OCI-LY7 (cell line): ENCODE results near the gene TRDN. TPM values are rescaled to one million over a fixed set of nuclear protein-coding genes. Genes with fewer than 3 reads are reported as not detected.

Experiments used
- Bru-seq: library from RNA; stranded (reverse); fragments of 400-500 nt; gene quantifications from one replicate; lab custom pipeline; 2021; lab: Mats Ljungman, UMichigan
- BruChase-seq, 2 experiments: library from RNA; stranded (reverse); fragments of 400-500 nt; gene quantifications; one replicate each; lab custom pipeline; 2021; lab: Mats Ljungman, UMichigan
- BruUV-seq: library from RNA; stranded (reverse); fragments of 400-500 nt; replicated peaks from 2 replicates; lab custom pipeline; 2021; lab: Mats Ljungman, UMichigan
- CTCF ChIA-PET: fragments of 300-600 bp; sonication (Branson Sonifier 250); formaldehyde crosslinking; loops from one replicate; lab custom pipeline; 2022; ENCODE audit warnings: antibody characterized with exemption; ENCODE audit not compliant: unreplicated experiment; lab: Charles Lee
- POLR2A ChIA-PET: fragments of 300-600 bp; sonication (Branson Sonifier 250); formaldehyde crosslinking; loops from one replicate; lab custom pipeline; 2022; ENCODE audit warnings: antibody characterized with exemption; lab: Charles Lee
- DNase-seq: peaks from one replicate; pipeline ENCODE4 v3.0.0-alpha.2; 2015; ENCODE audit warnings: low spot score
- H2AFZ ChIP-seq: fragments of 200-600 bp; sonication (generic), shearing (Covaris generic); 2 replicates; pipeline ENCODE4 v1.6.1; 2014; ENCODE audit warnings: mild to moderate bottlenecking, antibody characterized with exemption, low read length, moderate library complexity
- H3K27ac ChIP-seq: fragments of 200-600 bp; sonication (generic); 2 replicates; pipeline ENCODE4 v1.5.1; 2014; ENCODE audit warnings: mixed run types, low read depth, mild to moderate bottlenecking, moderate library complexity, low read length, inconsistent platforms; ENCODE audit not compliant: poor library complexity, severe bottlenecking
- H3K36me3 ChIP-seq: fragments of 200-600 bp; sonication (generic); 2 replicates; pipeline ENCODE4 v1.6.1; 2014; ENCODE audit warnings: mild to moderate bottlenecking, antibody characterized with exemption, low read length, moderate library complexity, mixed read lengths; ENCODE audit not compliant: insufficient read depth
- H3K4me1 ChIP-seq: fragments of 200-600 bp; sonication (generic); 2 replicates; pipeline ENCODE4 v1.5.1; 2014; ENCODE audit warnings: mild to moderate bottlenecking, low read length; ENCODE audit not compliant: insufficient read depth, poor library complexity, severe bottlenecking
- H3K4me2 ChIP-seq: fragments of 200-600 bp; sonication (generic); 2 replicates; pipeline ENCODE4 v1.6.1; 2014; ENCODE audit warnings: mild to moderate bottlenecking, low read length
- H3K4me3 ChIP-seq: fragments of 200-600 bp; sonication (generic); 2 replicates; pipeline ENCODE4 v1.5.1; 2014; ENCODE audit warnings: mild to moderate bottlenecking, low read depth, low read length; ENCODE audit not compliant: poor library complexity, severe bottlenecking
- H3K79me2 ChIP-seq: fragments of 200-600 bp; sonication (generic); 2 replicates; pipeline ENCODE4 v1.6.1; 2016; ENCODE audit warnings: low read depth, mild to moderate bottlenecking, low read length, moderate library complexity, mixed read lengths; ENCODE audit not compliant: insufficient read depth
- H3K9me2 ChIP-seq: fragments of 200-600 bp; sonication (generic); 2 replicates; pipeline ENCODE4 v1.6.1; 2016; ENCODE audit warnings: mild to moderate bottlenecking, low read length, mixed read lengths; ENCODE audit not compliant: insufficient read depth
- H3K9me3 ChIP-seq: fragments of 200-600 bp; sonication (generic); 2 replicates; pipeline ENCODE4 v1.6.1; 2014; ENCODE audit warnings: mild to moderate bottlenecking, mixed run types, low read length, mixed read lengths
- H4K20me1 ChIP-seq: fragments of 200-600 bp; sonication (generic); 2 replicates; pipeline ENCODE4 v1.6.1; 2014; ENCODE audit warnings: mild to moderate bottlenecking, antibody characterized with exemption, low read length, moderate library complexity, mixed read lengths; ENCODE audit not compliant: insufficient read depth
- CTCF ChIP-seq: fragments of 200-600 bp; sonication (generic); conservative IDR thresholded peaks from 2 replicates; pipeline ENCODE4 v1.5.1; 2014; ENCODE audit warnings: mild to moderate bottlenecking, antibody characterized with exemption, low read length, moderate library complexity, mixed read lengths
- EZH2phosphoT487 ChIP-seq: fragments of 200-600 bp; sonication (generic); IDR thresholded peaks from 2 replicates; pipeline ENCODE4 v1.6.1; 2018; ENCODE audit warnings: low read depth, borderline replicate concordance, mild to moderate bottlenecking, mixed run types, antibody characterized with exemption, low read length, moderate library complexity, mixed read lengths
- intact Hi-C: fragments of 100-400 bp; cut with micrococcal nuclease; formaldehyde crosslinking; loops from one replicate; pipeline ENCODE4 v1.10.0; 2022; ENCODE audit not compliant: unreplicated experiment
- long read RNA-seq: library from polyadenylated mRNA; stranded (forward); transcript quantifications from one replicate; pipeline ENCODE4 v2.0.0, GENCODE V29; 2022
- total RNA-seq, 2 experiments: library from RNA; depleted of rRNA in 1 of 2; stranded (reverse); fragments of >200 nt in 1 of 2; shearing (Covaris generic) in 1 of 2; gene quantifications; 2 replicates each; pipeline ENCODE4 v1.2.3, GENCODE V29; 2014 to 2022

TRDN gene, protein sequence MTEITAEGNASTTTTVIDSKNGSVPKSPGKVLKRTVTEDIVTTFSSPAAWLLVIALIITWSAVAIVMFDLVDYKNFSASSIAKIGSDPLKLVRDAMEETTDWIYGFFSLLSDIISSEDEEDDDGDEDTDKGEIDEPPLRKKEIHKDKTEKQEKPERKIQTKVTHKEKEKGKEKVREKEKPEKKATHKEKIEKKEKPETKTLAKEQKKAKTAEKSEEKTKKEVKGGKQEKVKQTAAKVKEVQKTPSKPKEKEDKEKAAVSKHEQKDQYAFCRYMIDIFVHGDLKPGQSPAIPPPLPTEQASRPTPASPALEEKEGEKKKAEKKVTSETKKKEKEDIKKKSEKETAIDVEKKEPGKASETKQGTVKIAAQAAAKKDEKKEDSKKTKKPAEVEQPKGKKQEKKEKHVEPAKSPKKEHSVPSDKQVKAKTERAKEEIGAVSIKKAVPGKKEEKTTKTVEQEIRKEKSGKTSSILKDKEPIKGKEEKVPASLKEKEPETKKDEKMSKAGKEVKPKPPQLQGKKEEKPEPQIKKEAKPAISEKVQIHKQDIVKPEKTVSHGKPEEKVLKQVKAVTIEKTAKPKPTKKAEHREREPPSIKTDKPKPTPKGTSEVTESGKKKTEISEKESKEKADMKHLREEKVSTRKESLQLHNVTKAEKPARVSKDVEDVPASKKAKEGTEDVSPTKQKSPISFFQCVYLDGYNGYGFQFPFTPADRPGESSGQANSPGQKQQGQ
- total RNA-seq (2014; rRNA removed; shearing (Covaris generic)) (0.10 TPM in 1 of 2 replicates, not detected in the other), total RNA-seq (2022) (not detected in 2 replicates), Bru-seq, nascent RNA (percentile 1 among the genes with signal in this experiment), BruChase-seq, experiment 1, labeled RNA remaining after a 6-hour chase (not detected), BruChase-seq, experiment 2, labeled RNA remaining after a 2-hour chase (not detected)
- long read RNA-seq, result 0 reads

DNA sequence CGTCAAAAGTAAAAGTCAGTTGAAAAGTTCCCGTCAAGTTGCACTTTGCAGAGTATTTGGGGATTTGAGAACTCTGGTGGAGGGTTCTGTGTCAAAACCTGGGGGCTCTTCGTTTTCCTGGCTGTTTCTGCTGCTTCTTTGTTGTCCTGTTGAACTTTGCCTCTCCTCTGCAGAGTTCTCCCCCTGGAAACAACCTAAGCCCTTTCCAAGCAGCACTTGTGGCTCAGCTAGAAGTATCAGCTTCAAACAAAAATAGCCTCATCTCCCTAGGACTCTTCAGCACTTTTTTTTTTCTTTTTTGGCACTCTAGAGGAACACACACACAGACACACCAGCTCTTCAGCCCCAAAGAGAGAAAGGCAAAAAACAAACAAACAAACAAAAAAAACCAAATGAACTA, at the start of gene TRDN:
Gene TRDN, minus strand, starts transcription at position 169 of the 400 bp plus-strand sequence. CDS start 175 bp downstream, outside the sequence.
- Histone ChIP-seq H3K4me3 (no peak within 1 kb of the TSS), H3K4me1 (no peaks in the 10 kb centered on the region), H3K27ac (no peak within 1 kb of the TSS), H4K20me1 (no peaks in the 10 kb centered on the region), H3K79me2 (no peaks in the 10 kb centered on the region), H3K36me3 (no peaks in the 10 kb centered on the region), H3K9me2 (no peaks in the 10 kb centered on the region), H3K4me2 (no peak within 1 kb of the TSS), H3K9me3 (no peaks in the 10 kb centered on the region), H2AFZ (no peak within 1 kb of the TSS)
- CTCF ChIA-PET, result no interaction called here
- no peak for DNase-seq
- BruUV-seq, result no TSS peak
- POLR2A ChIA-PET, result interaction anchor here (1.0 kb wide), 1 partner anchor 9 kb away, joined by 4 read pairs; no protein-coding TSS in a partner anchor
- no peak for TF ChIP-seq CTCF
- TF ChIP-seq EZH2phosphoT487, result no peak
- intact Hi-C loops, result no loop called here

DNA sequence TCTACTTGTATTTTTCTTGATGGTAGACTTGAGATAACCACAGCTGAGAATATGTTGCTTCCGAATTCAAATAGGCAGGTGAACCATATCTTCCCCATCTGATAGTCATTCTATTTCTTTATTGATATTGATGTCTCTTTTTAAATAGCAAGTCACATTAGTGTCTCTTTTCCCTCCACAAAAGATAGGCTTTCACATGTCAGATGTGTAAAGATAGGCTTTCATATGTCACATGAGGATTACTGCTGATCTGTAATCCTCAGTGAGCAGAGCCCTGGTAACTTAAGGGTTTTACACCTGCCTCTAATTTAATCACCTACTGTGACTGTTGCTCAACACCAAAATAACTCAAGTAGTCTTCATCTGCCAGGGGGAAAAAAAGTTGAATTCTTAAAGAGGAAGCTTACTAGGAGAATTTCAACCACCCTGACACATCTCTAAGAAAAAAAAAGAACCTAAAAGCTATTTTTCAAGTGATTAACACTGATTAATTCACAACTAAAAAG, 45.3 kb upstream of the TRDN start:
- H2AFZ ChIP-seq, result no peak overlapping the region
- no peak for TF ChIP-seq EZH2phosphoT487
- no peak for TF ChIP-seq CTCF
- no peak overlapping the region for H3K4me2 ChIP-seq
- intact Hi-C loops, result no loop called here
- POLR2A ChIA-PET, result interaction anchor here (0.7 kb wide), 1 partner anchor 176 kb away, joined by 3 read pairs; no protein-coding TSS in a partner anchor
- H3K79me2 ChIP-seq, result no peaks in the 10 kb centered on the region
- no peaks in the 10 kb centered on the region for H3K36me3 ChIP-seq
- CTCF ChIA-PET, result no interaction called here
- no peak for DNase-seq
- H4K20me1 ChIP-seq, result no peaks in the 10 kb centered on the region
- no peaks in the 10 kb centered on the region for H3K4me1 ChIP-seq
- H3K4me3 ChIP-seq, result no peak overlapping the region
- no peaks in the 10 kb centered on the region for H3K9me2 ChIP-seq
- H3K9me3 ChIP-seq, result no peaks in the 10 kb centered on the region
- no TSS peak for BruUV-seq
- H3K27ac ChIP-seq, result no peak overlapping the region
